ENCODE results near the gene CATSPER1.

The CATSPER1 gene

GRCh38 chr11:66026017-66026529, at the start of gene CATSPER1:
Gene CATSPER1, minus strand, starts transcription at chr11:66026479. Its CDS starts 100 bp downstream, at chr11:66026379.
- DNase-seq: no peak

- no peak for DNase-seq
Measured at GRCh38 chr11:66075273-66075672, 49.0 kb upstream of the CATSPER1 start.

GRCh38 chr11:66073669-66074068, 47.4 kb upstream of the CATSPER1 start:
- no peak for DNase-seq

GRCh38 chr11:66072518-66072917, 46.2 kb upstream of the CATSPER1 start:
- no peak for DNase-seq

GRCh38 chr11:66072081-66072480, 45.8 kb upstream of the CATSPER1 start:
- no peak for DNase-seq

- no peak for DNase-seq
Measured at GRCh38 chr11:66071381-66071801, 45.1 kb upstream of the CATSPER1 start.

- DNase-seq: no peak
Measured at GRCh38 chr11:66070604-66071380, 44.5 kb upstream of the CATSPER1 start.

- peak; percentile 38 to 43 for DNase-seq
Measured at GRCh38 chr11:66069715-66070603, 43.7 kb upstream of the CATSPER1 start, which contains the start of gene PACS1. Gene PACS1, plus strand, starts transcription at chr11:66070272. Its CDS starts 215 bp downstream, at chr11:66070487.

GRCh38 chr11:66068923-66069714, 42.8 kb upstream of the CATSPER1 start:
- DNase-seq: no peak

- peak; percentile 64 to 70 for DNase-seq
Measured at GRCh38 chr11:66068154-66068821, 42.0 kb upstream of the CATSPER1 start.

GRCh38 chr11:66067640-66068039, 41.4 kb upstream of the CATSPER1 start:
- DNase-seq: no peak

- DNase-seq: no peak
Measured at GRCh38 chr11:66066751-66067150, 40.5 kb upstream of the CATSPER1 start.

GRCh38 chr11:66064571-66064970, 38.3 kb upstream of the CATSPER1 start:
- no peak for DNase-seq

- no peak for DNase-seq
Measured at GRCh38 chr11:66063900-66064299, 37.6 kb upstream of the CATSPER1 start.

GRCh38 chr11:66062408-66062807, 36.1 kb upstream of the CATSPER1 start:
- DNase-seq: no peak

GRCh38 chr11:66061268-66061667, 35.0 kb upstream of the CATSPER1 start:
- no peak for DNase-seq

- DNase-seq: no peak
Measured at GRCh38 chr11:66059966-66060680, 33.8 kb upstream of the CATSPER1 start.

- no peak for DNase-seq
Measured at GRCh38 chr11:66056501-66056900, 30.2 kb upstream of the CATSPER1 start.

- DNase-seq: no peak
Measured at GRCh38 chr11:66055021-66055420, 28.7 kb upstream of the CATSPER1 start.

- DNase-seq: no peak
Measured at GRCh38 chr11:66052664-66052982, 26.3 kb upstream of the CATSPER1 start.

All from NCI-H2081 (cell line).